ENCODE measurements around the gene MCL1. TPM values are rescaled to one million over a fixed set of nuclear protein-coding genes. Genes with fewer than 3 reads are reported as not detected.

MCL1 gene
- total and polyA plus RNA-seq, 10 of the 15 experiments (the other 5 are each of a cell fraction or from before 2014, with no cell fraction given): 18.1 to 148 (median 86.4) TPM

- Histone ChIP-seq H3K9ac (ENCODE audit: control insufficient read depth, insufficient read depth, low read length) (peak overlapping the region; percentile 93), H3K4me2 (ENCODE audit: control insufficient read depth, insufficient read depth) (peak overlapping the region; percentile 48), H3K9me3 (replicated peaks; ENCODE audit: control insufficient read depth, insufficient read depth, low read length) (no peaks in the 10 kb centered on the region), H3K36me3 (ENCODE audit: control insufficient read depth in 2 of 2, insufficient read depth in 2 of 2, low read length in 1 of 2) (peaks cover 9 to 12% of the 10 kb centered on the region in 2 experiments), H2AFZ (ENCODE audit: control insufficient read depth, low read depth, low read length) (no peak overlapping the region), H3K4me3 (peak overlapping the region; percentile 85), H3K27me3 (replicated peaks in 1 of 2; ENCODE audit: control insufficient read depth in 2 of 2, insufficient read depth in 2 of 2, low read length in 1 of 2) (no peaks in the 10 kb centered on the region), H3K4me1 (ENCODE audit: control insufficient read depth, insufficient read depth, low read length) (peaks cover 17% of the 10 kb centered on the region), H4K20me1 (ENCODE audit: control insufficient read depth, insufficient read depth) (peaks cover 12% of the 10 kb centered on the region), H3K79me2 (ENCODE audit: control insufficient read depth, insufficient read depth, low read length) (peaks cover 88% of the 10 kb centered on the region), H3K27ac (ENCODE audit: control insufficient read depth, insufficient read depth) (peak overlapping the region; percentile 96)
- POLR2A ChIA-PET: interaction anchor here (0.9 to 10.5 kb wide), 4 partner anchors 10 to 52 kb away, joined by 4 to 324 read pairs (median 14); no protein-coding TSS in a partner anchor
- in situ Hi-C loops (cut with MboI) (no loop called here), intact Hi-C loops (cut with micrococcal nuclease; ENCODE audit: unreplicated experiment) (no loop called here)
- TF ChIP-seq GATAD2B (conservative IDR thresholded peaks at IDR 0.05; ENCODE audit: low read depth): no peak
- CTCF ChIA-PET: interaction anchor here (0.7 to 16.3 kb wide), 3 partner anchors 12 to 44 kb away, joined by 3 to 289 read pairs (median 28); no protein-coding TSS in a partner anchor
- no TSS peak for BruUV-seq (replicated peaks)
- RAD21 ChIA-PET (ENCODE audit: unreplicated experiment): interaction anchor here (0.6 to 14.4 kb wide), 7 partner anchors 11 to 325 kb away, joined by 3 to 387 read pairs (median 3); partner anchors contain the start of genes ENSA and GOLPH3L
- FAIRE-seq (no peak), DNase-seq (ENCODE audit: low read depth, low spot score) (no peak), ATAC-seq (no peak)
- WGBS (ENCODE audit: insufficient coverage, insufficient replicate concordance, low lambda C conversion rate, missing lambda C conversion rate): 0% methylated on average over 4 of the region's 4 CpGs
- SMC1A ChIA-PET (ENCODE audit: uncharacterized antibody, unreplicated experiment): interaction anchor here (0.8 to 13.6 kb wide), 8 partner anchors 13 to 53 kb away, joined by 3 to 388 read pairs (median 6); partner anchors contain the start of gene ENSA
Measured at GRCh38 chr1:150576367-150576711, 3.1 kb downstream of the MCL1 start.

GRCh38 chr1:150575518-150576366 is 3.7 kb downstream of the MCL1 start:
- no peaks in the 10 kb centered on the region for H3K9me3 ChIP-seq (replicated peaks; ENCODE audit: control insufficient read depth, insufficient read depth, low read length)
- peak overlapping the region; percentile 93 for H3K9ac ChIP-seq (ENCODE audit: control insufficient read depth, insufficient read depth, low read length)
- FAIRE-seq: no peak
- ATAC-seq: no peak
- POLR2A ChIA-PET: interaction anchor here (0.5 to 10.5 kb wide), 4 partner anchors 10 to 160 kb away, joined by 3 to 324 read pairs (median 12); no protein-coding TSS in a partner anchor
- H3K36me3 ChIP-seq (ENCODE audit: control insufficient read depth in 2 of 2, insufficient read depth in 2 of 2, low read length in 1 of 2): peaks cover 9 to 12% of the 10 kb centered on the region in 2 experiments
- peaks cover 20% of the 10 kb centered on the region for H3K4me1 ChIP-seq (ENCODE audit: control insufficient read depth, insufficient read depth, low read length)
- peak overlapping the region; percentile 85 for H3K4me3 ChIP-seq
- 5% methylated on average over 1 of the region's 1 CpG for WGBS (ENCODE audit: insufficient coverage, insufficient replicate concordance, low lambda C conversion rate, missing lambda C conversion rate)
- in situ Hi-C loops (cut with MboI): no loop called here
- H2AFZ ChIP-seq (ENCODE audit: control insufficient read depth, low read depth, low read length): no peak overlapping the region
- H3K27ac ChIP-seq (ENCODE audit: control insufficient read depth, insufficient read depth): peak overlapping the region; percentile 96
- peaks cover 12% of the 10 kb centered on the region for H4K20me1 ChIP-seq (ENCODE audit: control insufficient read depth, insufficient read depth)
- no peak for DNase-seq (ENCODE audit: low read depth, low spot score)
- H3K79me2 ChIP-seq (ENCODE audit: control insufficient read depth, insufficient read depth, low read length): peaks cover 94% of the 10 kb centered on the region
- intact Hi-C loops (cut with micrococcal nuclease; ENCODE audit: unreplicated experiment): loop anchor here (1.0 kb wide), 1 partner anchor 12 kb away; no protein-coding TSS in a partner anchor
- CTCF ChIA-PET: interaction anchor here (3.8 to 16.3 kb wide), 2 partner anchors 12 to 45 kb away, joined by 28 to 289 read pairs; no protein-coding TSS in a partner anchor
- SMC1A ChIA-PET (ENCODE audit: uncharacterized antibody, unreplicated experiment): interaction anchor here (1.1 to 13.6 kb wide), 6 partner anchors 12 to 54 kb away, joined by 3 to 388 read pairs (median 10); partner anchors contain the start of gene ENSA
- RAD21 ChIA-PET (ENCODE audit: unreplicated experiment): interaction anchor here (0.6 to 14.4 kb wide), 9 partner anchors 10 to 420 kb away, joined by 3 to 387 read pairs (median 4); partner anchors contain the start of genes ENSA and GOLPH3L
- BruUV-seq (replicated peaks): no TSS peak
- H3K27me3 ChIP-seq (replicated peaks in 1 of 2; ENCODE audit: control insufficient read depth in 2 of 2, insufficient read depth in 2 of 2, low read length in 1 of 2): no peaks in the 10 kb centered on the region
- peak overlapping the region; percentile 48 for H3K4me2 ChIP-seq (ENCODE audit: control insufficient read depth, insufficient read depth)
- TF ChIP-seq POLR2AphosphoS2 (IDR thresholded peaks at IDR 0.05; ENCODE audit: low read depth, low read length) (0 out of 2 replicates have a peak, but pooled peaks have one; percentile 29), PAX5 (IDR thresholded peaks at IDR 0.05; ENCODE audit: borderline replicate concordance, low read depth, low read length) (no peak), ZSCAN29 (IDR thresholded peaks at IDR 0.05) (no peak), E2F8 (IDR thresholded peaks at IDR 0.05; ENCODE audit: low read depth, partially characterized antibody) (no peak), NBN (IDR thresholded peaks at IDR 0.05) (0 out of 2 replicates have a peak, but pooled peaks have one; percentile 8), ZBTB40 (IDR thresholded peaks at IDR 0.05; ENCODE audit: borderline replicate concordance) (no peak)
